ENCODE results near the gene SNRNP48.

Gene SNRNP48

DNA sequence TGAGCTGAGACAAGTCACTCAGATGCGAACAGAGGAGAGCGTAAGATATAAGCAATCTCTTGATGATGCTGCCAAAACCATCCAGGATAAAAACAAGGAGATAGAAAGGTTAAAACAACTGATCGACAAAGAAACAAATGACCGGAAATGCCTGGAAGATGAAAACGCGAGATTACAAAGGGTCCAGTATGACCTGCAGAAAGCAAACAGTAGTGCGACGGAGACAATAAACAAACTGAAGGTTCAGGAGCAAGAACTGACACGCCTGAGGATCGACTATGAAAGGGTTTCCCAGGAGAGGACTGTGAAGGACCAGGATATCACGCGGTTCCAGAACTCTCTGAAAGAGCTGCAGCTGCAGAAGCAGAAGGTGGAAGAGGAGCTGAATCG is 9.5 kb upstream of the SNRNP48 start:
- ChIA-PET POLR2A (interaction anchor here (1.0 to 3.2 kb wide), 3 partner anchors 8 to 191 kb away, joined by 4 to 11 read pairs (median 5); partner anchors contain the start of genes CAGE1, RIOK1 and SNRNP48), CTCF (interaction anchor here (1.8 kb wide), 1 partner anchor 305 kb away, joined by 4 read pairs; no protein-coding TSS in a partner anchor)
- TF ChIP-seq ZNF654 (tag by site-specific recombination; IDR thresholded peaks at IDR 0.05; ENCODE audit: low read depth) (no peak), MYNN (tag by site-specific recombination; IDR thresholded peaks at IDR 0.05; ENCODE audit: borderline replicate concordance) (no peak), SP7 (tag by site-specific recombination; IDR thresholded peaks at IDR 0.05) (no peak), ZNF394 (tag by site-specific recombination; IDR thresholded peaks at IDR 0.05; ENCODE audit: borderline replicate concordance) (no peak)
- TF ChIP-seq, protein P1, sequence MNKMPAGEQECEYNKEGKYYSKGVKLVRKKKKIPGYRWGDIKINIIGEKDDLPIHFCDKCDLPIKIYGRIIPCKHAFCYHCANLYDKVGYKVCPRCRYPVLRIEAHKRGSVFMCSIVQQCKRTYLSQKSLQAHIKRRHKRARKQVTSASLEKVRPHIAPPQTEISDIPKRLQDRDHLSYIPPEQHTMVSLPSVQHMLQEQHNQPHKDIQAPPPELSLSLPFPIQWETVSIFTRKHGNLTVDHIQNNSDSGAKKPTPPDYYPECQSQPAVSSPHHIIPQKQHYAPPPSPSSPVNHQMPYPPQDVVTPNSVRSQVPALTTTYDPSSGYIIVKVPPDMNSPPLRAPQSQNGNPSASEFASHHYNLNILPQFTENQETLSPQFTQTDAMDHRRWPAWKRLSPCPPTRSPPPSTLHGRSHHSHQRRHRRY (tag by site-specific recombination; IDR thresholded peaks at IDR 0.05): no peak
- Histone ChIP-seq H3K4me3 (ENCODE audit: low read depth, low read length) (no peak overlapping the region), H3K4me1 (ENCODE audit: control insufficient read depth, insufficient read depth, low read length) (no peaks in the 10 kb centered on the region), H3K9me3 (ENCODE audit: control insufficient read depth, insufficient read depth, low read depth, low read length) (no peaks in the 10 kb centered on the region; the same call in 1 of the 2 replicates), H3K27ac (ENCODE audit: extremely low read depth, low read depth, low read length) (no peak overlapping the region), H3K36me3 (ENCODE audit: control insufficient read depth in 2 of 2, insufficient read depth in 1 of 2, low read length in 2 of 2) (peaks cover 69 to 97% of the 10 kb centered on the region in 2 experiments)

GRCh38 chr6:7580927-7581618 is 8.9 kb upstream of the SNRNP48 start:
- Histone ChIP-seq H3K4me3 (ENCODE audit: low read depth, low read length) (no peak overlapping the region), H3K36me3 (ENCODE audit: control insufficient read depth in 2 of 2, insufficient read depth in 1 of 2, low read length in 2 of 2) (peaks cover 65 to 92% of the 10 kb centered on the region in 2 experiments), H3K9me3 (ENCODE audit: control insufficient read depth, insufficient read depth, low read depth, low read length) (no peaks in the 10 kb centered on the region; the same call in 1 of the 2 replicates), H3K27ac (ENCODE audit: extremely low read depth, low read depth, low read length) (no peak overlapping the region), H3K4me1 (ENCODE audit: control insufficient read depth, insufficient read depth, low read length) (no peaks in the 10 kb centered on the region)
- TF ChIP-seq HOXC10 (CRISPR knock-in tag; IDR thresholded peaks at IDR 0.05) (no peak), ZNF169 (tag by site-specific recombination; IDR thresholded peaks at IDR 0.05) (no peak), ZBTB26 (tag by site-specific recombination; optimal IDR thresholded peaks at IDR 0.05) (no peak), INSM2 (tag by site-specific recombination; IDR thresholded peaks at IDR 0.05) (no peak), ZNF658 (tag by site-specific recombination; IDR thresholded peaks at IDR 0.05) (no peak), ZFHX2 (tag by site-specific recombination; conservative IDR thresholded peaks at IDR 0.05) (no peak), BCL11B (tag by site-specific recombination; IDR thresholded peaks at IDR 0.05; ENCODE audit: low read depth) (no peak), ZNF26 (tag by site-specific recombination; IDR thresholded peaks at IDR 0.05) (no peak), ZNF623 (tag by site-specific recombination; IDR thresholded peaks at IDR 0.05) (no peak)
- TF ChIP-seq, protein P2, sequence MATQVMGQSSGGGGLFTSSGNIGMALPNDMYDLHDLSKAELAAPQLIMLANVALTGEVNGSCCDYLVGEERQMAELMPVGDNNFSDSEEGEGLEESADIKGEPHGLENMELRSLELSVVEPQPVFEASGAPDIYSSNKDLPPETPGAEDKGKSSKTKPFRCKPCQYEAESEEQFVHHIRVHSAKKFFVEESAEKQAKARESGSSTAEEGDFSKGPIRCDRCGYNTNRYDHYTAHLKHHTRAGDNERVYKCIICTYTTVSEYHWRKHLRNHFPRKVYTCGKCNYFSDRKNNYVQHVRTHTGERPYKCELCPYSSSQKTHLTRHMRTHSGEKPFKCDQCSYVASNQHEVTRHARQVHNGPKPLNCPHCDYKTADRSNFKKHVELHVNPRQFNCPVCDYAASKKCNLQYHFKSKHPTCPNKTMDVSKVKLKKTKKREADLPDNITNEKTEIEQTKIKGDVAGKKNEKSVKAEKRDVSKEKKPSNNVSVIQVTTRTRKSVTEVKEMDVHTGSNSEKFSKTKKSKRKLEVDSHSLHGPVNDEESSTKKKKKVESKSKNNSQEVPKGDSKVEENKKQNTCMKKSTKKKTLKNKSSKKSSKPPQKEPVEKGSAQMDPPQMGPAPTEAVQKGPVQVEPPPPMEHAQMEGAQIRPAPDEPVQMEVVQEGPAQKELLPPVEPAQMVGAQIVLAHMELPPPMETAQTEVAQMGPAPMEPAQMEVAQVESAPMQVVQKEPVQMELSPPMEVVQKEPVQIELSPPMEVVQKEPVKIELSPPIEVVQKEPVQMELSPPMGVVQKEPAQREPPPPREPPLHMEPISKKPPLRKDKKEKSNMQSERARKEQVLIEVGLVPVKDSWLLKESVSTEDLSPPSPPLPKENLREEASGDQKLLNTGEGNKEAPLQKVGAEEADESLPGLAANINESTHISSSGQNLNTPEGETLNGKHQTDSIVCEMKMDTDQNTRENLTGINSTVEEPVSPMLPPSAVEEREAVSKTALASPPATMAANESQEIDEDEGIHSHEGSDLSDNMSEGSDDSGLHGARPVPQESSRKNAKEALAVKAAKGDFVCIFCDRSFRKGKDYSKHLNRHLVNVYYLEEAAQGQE (tag by site-specific recombination; IDR thresholded peaks at IDR 0.05): no peak
- TF ChIP-seq, protein P3, sequence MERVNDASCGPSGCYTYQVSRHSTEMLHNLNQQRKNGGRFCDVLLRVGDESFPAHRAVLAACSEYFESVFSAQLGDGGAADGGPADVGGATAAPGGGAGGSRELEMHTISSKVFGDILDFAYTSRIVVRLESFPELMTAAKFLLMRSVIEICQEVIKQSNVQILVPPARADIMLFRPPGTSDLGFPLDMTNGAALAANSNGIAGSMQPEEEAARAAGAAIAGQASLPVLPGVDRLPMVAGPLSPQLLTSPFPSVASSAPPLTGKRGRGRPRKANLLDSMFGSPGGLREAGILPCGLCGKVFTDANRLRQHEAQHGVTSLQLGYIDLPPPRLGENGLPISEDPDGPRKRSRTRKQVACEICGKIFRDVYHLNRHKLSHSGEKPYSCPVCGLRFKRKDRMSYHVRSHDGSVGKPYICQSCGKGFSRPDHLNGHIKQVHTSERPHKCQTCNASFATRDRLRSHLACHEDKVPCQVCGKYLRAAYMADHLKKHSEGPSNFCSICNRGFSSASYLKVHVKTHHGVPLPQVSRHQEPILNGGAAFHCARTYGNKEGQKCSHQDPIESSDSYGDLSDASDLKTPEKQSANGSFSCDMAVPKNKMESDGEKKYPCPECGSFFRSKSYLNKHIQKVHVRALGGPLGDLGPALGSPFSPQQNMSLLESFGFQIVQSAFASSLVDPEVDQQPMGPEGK (tag by site-specific recombination; IDR thresholded peaks at IDR 0.05): no peak
- TF ChIP-seq, protein P4, sequence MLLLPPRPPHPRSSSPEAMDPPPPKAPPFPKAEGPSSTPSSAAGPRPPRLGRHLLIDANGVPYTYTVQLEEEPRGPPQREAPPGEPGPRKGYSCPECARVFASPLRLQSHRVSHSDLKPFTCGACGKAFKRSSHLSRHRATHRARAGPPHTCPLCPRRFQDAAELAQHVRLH (tag by site-specific recombination; IDR thresholded peaks at IDR 0.05): no peak
- ChIA-PET CTCF (interaction anchor here (1.8 kb wide), 1 partner anchor 306 kb away, joined by 4 read pairs; no protein-coding TSS in a partner anchor), POLR2A (interaction anchor here (3.2 kb wide), 1 partner anchor 8 kb away, joined by 11 read pairs; the partner anchor contains the start of gene SNRNP48)
